Ovary (tissue), 9 donors: ENCODE data around the gene CLTB. TPM values are rescaled to one million over a fixed set of nuclear protein-coding genes. Genes with fewer than 3 reads are reported as not detected.
"Not testable (repeated sequence)": the region's sequence is repeated elsewhere in the genome, so short reads cannot be mapped to it uniquely, and the experiment has no call there.

Experiments used
- DNase-seq, 5 donors: peaks; one replicate each; pipeline ENCODE4 v3.0.0-alpha.2; 2019 to 2020
- H3K27ac ChIP-seq, 2 donors: fragments of 200-600 bp; one replicate each; pipeline versions ENCODE4 v1.5.1 to v1.8.0; 2019 to 2022
- H3K27me3 ChIP-seq: fragments of 200-600 bp; one replicate; pipeline ENCODE4 v1.8.0; 2022
- H3K36me3 ChIP-seq: fragments of 200-600 bp; sonication (generic); one replicate; pipeline ENCODE4 v1.5.1; 2019
- H3K4me1 ChIP-seq: one replicate; pipeline ENCODE4 v1.8.1; 2013; ENCODE audit warnings: mild to moderate bottlenecking, moderate library complexity; ENCODE audit not compliant: insufficient read depth
- H3K4me3 ChIP-seq: fragments of 200-600 bp; sonication (generic); one replicate; pipeline ENCODE4 v1.5.1; 2017
- H3K9me3 ChIP-seq, 2 donors: fragments of 200-600 bp in 1 of 2; sonication (generic) in 1 of 2; one replicate each; pipeline versions ENCODE4 v1.5.1 to v1.8.1; 2013 to 2019; ENCODE audit warnings: mild to moderate bottlenecking in 1 of 2, moderate library complexity in 1 of 2
- CTCF ChIP-seq, 3 donors: fragments of 450-650 bp in 2 of 3; fragments of 200-600 bp in 1 of 3; IDR thresholded peaks; one replicate each; pipeline versions ENCODE4 v1.5.1 to v1.8.0; 2016 to 2022; ENCODE audit warnings: antibody characterized with exemption in 3 of 3, mild to moderate bottlenecking in 1 of 3
- EP300 ChIP-seq: sonication (generic); formaldehyde crosslinking; IDR thresholded peaks from one replicate; pipeline ENCODE4 v1.6.1; 2017; ENCODE audit warnings: antibody characterized with exemption
- POLR2A ChIP-seq: fragments of 450-650 bp; IDR thresholded peaks from one replicate; pipeline ENCODE4 v1.6.1; 2017; ENCODE audit warnings: antibody characterized with exemption, mild to moderate bottlenecking, moderate library complexity
- WGBS, 3 donors: extraction: QIAGEN DNeasy Blood & Tissue Kit in 1 of 3; methylation state at CpG; one replicate each; pipeline versions ENCODE4 v1.1.5 to v1.1.7; 2013 to 2017; 5-methylcytosine and 5-hydroxymethylcytosine counted together
- intact Hi-C, 4 donors: fragments of 100-400 bp; cut with DNase I; formaldehyde crosslinking; loops; one replicate each; pipeline versions ENCODE4 v1.11.0 to v1.15.1; 2022 to 2023
- polyA plus RNA-seq, 2 donors: library from polyadenylated mRNA; stranded (reverse); fragments of 200-250 nt in 1 of 2; fragments of 350-450 nt in 1 of 2; fragmentation: Illumina TruSeq in 1 of 2; extraction: RNeasy Lipid Tissue Mini Kit (QIAGEN cat#74804) in 1 of 2; gene quantifications; one replicate each; pipeline ENCODE4 v1.2.3, GENCODE V29; 2013 to 2014
- total RNA-seq, 7 donors: library from RNA; depleted of rRNA in 2 of 7; stranded (reverse); fragments of >200 nt in 2 of 7; fragmentation: NEBNext Ultra II Directional in 3 of 7; extraction: Animal tissue kit (Norgen Biotek cat#: 25700) in 3 of 7; gene quantifications; one replicate each; pipeline versions ENCODE4 v1.1.0 to v1.2.4, GENCODE V29; 2016 to 2023
- donor health status: DM: no; HTN: no; CAD: no; lungs with moderate emphysema.
- donor health status: DM: no; HTN: no; CAD: no.
- donor health status: Bipolar disorder and iron deficiency.
- donor health status: DM: yes; HTN: yes; CAD: no.
- donor health status: DM: no; HTN: no; CAD: no.
- donor health status: DM: yes; HTN: yes; CAD: no.

CLTB gene
- total and polyA plus RNA-seq, 9 donors = 35.9 to 138 (median 112) TPM

DNA sequence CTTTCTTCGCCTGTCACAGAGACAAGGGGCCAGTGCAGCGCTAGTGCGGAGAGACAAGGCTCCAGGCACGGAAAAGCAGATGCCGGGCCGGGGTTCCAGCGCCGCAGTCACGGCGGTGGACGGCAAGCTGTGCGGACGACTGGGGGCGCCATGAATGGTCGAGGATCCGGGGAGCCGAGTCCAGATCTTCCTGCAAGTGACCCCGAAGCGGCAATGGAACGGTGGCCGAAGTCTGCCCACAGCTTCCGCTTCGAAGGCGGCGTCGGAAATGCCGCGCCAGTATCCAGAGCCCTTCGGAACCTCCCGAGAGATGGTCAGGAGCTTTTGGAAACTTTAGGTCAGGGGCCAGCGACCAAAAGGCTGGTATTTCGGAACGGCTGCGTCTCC is 31.2 kb upstream of the CLTB start:
- 0% methylated on average over 34 of the region's 34 CpGs for WGBS, 3 donors
- no peak for DNase-seq
- no peaks in the 10 kb centered on the region for H3K9me3 ChIP-seq

DNA sequence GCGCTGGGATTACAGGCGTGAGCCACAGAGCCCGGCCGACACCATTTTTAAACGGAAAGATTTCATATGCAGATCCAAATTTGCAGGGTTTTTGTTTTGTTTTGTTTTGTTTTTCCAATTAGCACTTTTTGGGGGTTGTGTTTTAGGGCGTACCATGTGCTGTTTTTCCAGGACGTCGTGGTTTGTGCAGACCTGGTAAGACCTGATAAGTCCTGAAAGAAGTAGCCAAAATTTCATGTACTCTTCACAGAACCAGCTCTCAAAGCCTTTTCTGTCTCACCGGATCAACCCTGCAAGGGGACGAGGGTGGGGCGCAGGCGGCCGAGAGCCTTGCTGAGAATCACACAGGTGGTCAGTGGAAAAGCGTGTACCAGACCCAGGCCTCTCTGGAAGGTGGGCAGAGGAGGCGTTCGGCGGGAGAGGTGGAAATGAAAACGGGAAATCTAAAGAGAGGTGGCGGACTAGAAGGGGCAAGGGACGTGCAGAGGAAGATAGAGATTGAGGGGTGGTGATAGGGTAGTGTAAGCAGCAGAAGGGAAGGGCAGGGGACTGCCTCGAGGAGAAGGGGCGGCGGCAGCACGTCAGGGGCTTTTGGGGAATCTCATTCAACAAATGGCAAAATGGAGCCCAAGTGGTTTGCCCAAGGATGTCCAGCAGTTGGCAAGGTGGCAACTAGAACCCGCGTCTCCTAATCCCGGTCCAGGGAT is 30.7 kb upstream of the CLTB start:
- H3K4me1 ChIP-seq = peaks cover 8% of the 10 kb centered on the region
- peak; percentile 13 to 45 (median 30) for DNase-seq
- H3K36me3 ChIP-seq = no peaks in the 10 kb centered on the region
- H3K27me3 ChIP-seq = no peaks in the 10 kb centered on the region
- TF ChIP-seq CTCF (IDR thresholded peaks at IDR 0.05) (no peak), POLR2A (no peak), EP300 (no peak)
- 13 to 17% (median 17%) methylated on average over 27 of the region's 27 CpGs for WGBS, 3 donors
- no peaks in the 10 kb centered on the region for H3K9me3 ChIP-seq
- intact Hi-C loops = loop anchor here in 1 of 4 donors (5.0 kb wide), 1 partner anchor 95 kb away; no protein-coding TSS in a partner anchor
- peak overlapping the region; percentile 81 for H3K4me3 ChIP-seq
- H3K27ac ChIP-seq = peak overlapping the region; percentile 87 to 96

More for the DNA sequence above, 31.2 kb upstream of the CLTB start:
- no peaks in the 10 kb centered on the region for H3K36me3 ChIP-seq
- peak overlapping the region; percentile 81 for H3K4me3 ChIP-seq
- peak overlapping the region; percentile 87 to 96 for H3K27ac ChIP-seq
- no peaks in the 10 kb centered on the region for H3K27me3 ChIP-seq
- H3K4me1 ChIP-seq = peaks cover 8% of the 10 kb centered on the region
- intact Hi-C loops = loop anchor here in 1 of 4 donors (5.0 kb wide), 1 partner anchor 95 kb away; no protein-coding TSS in a partner anchor
- no peak for TF ChIP-seq POLR2A
- no peak for TF ChIP-seq CTCF (IDR thresholded peaks at IDR 0.05)
- no peak for TF ChIP-seq EP300

GRCh38 chr5:176446028-176446665 is 29.8 kb upstream of the CLTB start:
- 81 to 88% (median 83%) methylated on average over 9 of the region's 9 CpGs for WGBS, 3 donors
- H3K27me3 ChIP-seq = no peaks in the 10 kb centered on the region
- intact Hi-C loops = loop anchor here in 1 of 4 donors (5.0 kb wide), 1 partner anchor 96 kb away; no protein-coding TSS in a partner anchor
- no peak overlapping the region for H3K27ac ChIP-seq
- no peak for TF ChIP-seq EP300
- peaks cover 6% of the 10 kb centered on the region for H3K4me1 ChIP-seq
- H3K9me3 ChIP-seq = no peaks in the 10 kb centered on the region
- no peak overlapping the region for H3K4me3 ChIP-seq
- DNase-seq = no peak
- no peaks in the 10 kb centered on the region for H3K36me3 ChIP-seq

DNA sequence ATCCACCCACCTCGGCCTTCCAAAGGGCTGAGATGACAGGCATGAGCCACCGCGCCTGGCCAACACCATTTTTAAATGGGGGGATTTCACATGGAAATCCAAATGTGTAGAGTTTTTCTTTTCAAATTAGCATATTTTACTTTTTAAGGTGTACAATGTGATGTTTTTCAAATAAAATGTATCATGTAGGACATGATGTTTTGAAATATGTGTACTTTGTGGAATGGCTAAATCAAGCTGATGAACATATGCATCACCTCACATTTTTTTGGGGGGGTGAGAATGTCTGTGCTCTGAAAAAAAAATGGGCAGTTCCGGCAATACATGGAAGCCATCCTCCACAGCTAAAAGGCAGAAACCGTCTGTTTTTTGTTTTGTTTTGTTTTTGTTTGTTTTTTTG is 28.4 kb upstream of the CLTB start:
- intact Hi-C loops = loop anchor here in 1 of 4 donors (5.0 kb wide), 1 partner anchor 98 kb away; no protein-coding TSS in a partner anchor
- Histone ChIP-seq H3K27ac (no peak overlapping the region), H3K4me3 (no peak overlapping the region), H3K27me3 (no peaks in the 10 kb centered on the region), H3K36me3 (no peaks in the 10 kb centered on the region), H3K9me3 (no peaks in the 10 kb centered on the region), H3K4me1 (peaks cover 6% of the 10 kb centered on the region)
- WGBS, 3 donors = 71 to 74% (median 74%) methylated on average over 5 of the region's 5 CpGs
- TF ChIP-seq EP300 = no peak
- TF ChIP-seq CTCF (IDR thresholded peaks at IDR 0.05) = no peak
- DNase-seq = no peak

DNA sequence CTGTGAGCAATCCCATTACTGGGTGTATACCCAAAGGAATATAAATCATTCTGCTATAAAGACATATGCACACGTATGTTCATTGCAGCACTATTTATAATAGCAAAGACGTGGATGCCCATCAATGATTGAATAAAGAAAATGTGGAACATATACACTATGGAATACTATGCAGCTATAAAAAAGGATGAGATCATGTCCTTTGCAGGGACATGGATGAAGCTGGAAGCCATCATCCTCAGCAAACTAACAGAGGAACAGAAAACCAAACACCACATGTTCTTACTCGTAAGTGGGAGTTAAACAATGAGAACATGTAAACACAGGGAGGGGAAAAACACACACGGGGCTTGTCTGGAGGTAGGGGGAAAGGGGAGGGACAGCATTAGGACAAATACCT is 26.6 kb upstream of the CLTB start:
- H3K27me3 ChIP-seq, H3K4me3 ChIP-seq, H3K9me3 ChIP-seq, intact Hi-C loops, H3K27ac ChIP-seq, H3K4me1 ChIP-seq, DNase-seq, H3K36me3 ChIP-seq: not testable (repeated sequence)
- WGBS, 3 donors = 53 to 68% (median 59%) methylated on average over 4 of the region's 4 CpGs
